ENCODE measurements around the gene CNTNAP3B.
"Not testable (repeated sequence)": the region's sequence is repeated elsewhere in the genome, so short reads cannot be mapped to it uniquely, and the experiment has no call there.

Gene CNTNAP3B

DNA sequence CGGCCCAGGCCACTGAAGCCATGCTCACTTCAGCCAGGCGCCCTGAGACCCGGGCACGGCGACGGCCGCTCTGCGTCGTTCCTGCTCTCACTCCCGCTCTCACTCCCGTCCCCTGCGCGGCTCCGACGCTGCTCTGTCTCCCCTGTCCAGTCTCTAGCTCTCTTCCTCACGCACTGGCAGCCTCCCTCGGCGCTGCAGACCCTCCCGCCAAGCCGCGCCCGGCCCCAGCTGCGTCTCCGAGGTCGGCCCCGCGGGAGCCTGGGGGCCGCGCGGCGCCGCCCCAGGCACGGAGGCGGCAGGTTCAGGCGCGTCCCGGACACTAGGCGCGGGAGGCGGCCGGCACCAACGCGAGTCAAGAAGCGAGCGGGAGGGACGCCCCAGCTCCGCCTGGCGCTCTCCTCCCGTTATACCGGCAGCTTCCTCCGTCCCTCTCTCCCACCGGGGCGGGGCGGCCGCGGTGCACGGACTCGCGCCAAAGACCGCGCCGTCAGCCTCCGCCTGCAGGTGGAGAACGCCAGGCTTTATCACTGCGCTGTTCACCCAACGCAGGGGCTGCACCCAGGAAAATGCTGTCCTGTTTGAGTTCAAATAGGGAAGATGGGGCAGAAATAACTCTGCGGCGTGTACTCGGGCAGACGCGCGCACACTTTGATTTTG, at the start of gene CNTNAP3B:
CNTNAP3B (minus strand) TSS at position 354 of the 657 bp plus-strand sequence; CDS start at position 22, 332 bp downstream.
- H3K27me3 ChIP-seq (ENCODE audit: control insufficient read depth, insufficient read depth, low read length); H3K4me1 ChIP-seq (ENCODE audit: control insufficient read depth, insufficient read depth, low read length); H3K36me3 ChIP-seq (ENCODE audit: control insufficient read depth, insufficient read depth, low read length); H3K9ac ChIP-seq (ENCODE audit: low read length); H3K27ac ChIP-seq (ENCODE audit: low read depth, low read length); H3K4me3 ChIP-seq (ENCODE audit: low read length): not testable (repeated sequence)

DNA sequence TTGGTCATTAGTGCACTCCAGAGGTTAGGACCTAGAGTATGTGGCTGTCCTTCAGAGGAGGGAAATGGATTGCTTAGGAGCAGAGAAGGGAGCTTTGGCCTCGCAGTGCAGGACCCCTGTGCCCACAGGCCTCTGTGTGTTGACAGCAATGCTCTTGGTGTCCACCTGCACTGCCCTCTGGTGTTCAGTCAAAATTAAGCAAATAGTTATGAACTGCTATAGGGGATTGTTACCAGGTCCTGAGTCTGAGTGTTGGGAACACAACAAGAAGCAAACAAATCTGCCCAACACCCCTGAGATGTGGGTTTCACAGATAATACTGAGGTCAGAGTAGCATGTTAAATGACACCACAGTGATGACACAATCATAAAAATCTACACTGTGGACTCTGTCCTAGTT, 31.1 kb upstream of the CNTNAP3B start:
- H3K4me1 ChIP-seq (ENCODE audit: control insufficient read depth, insufficient read depth, low read length); H3K27ac ChIP-seq (ENCODE audit: low read depth, low read length); H3K9ac ChIP-seq (ENCODE audit: low read length); H3K36me3 ChIP-seq (ENCODE audit: control insufficient read depth, insufficient read depth, low read length); H3K4me3 ChIP-seq (ENCODE audit: low read length); H3K27me3 ChIP-seq (ENCODE audit: control insufficient read depth, insufficient read depth, low read length): not testable (repeated sequence)

DNA sequence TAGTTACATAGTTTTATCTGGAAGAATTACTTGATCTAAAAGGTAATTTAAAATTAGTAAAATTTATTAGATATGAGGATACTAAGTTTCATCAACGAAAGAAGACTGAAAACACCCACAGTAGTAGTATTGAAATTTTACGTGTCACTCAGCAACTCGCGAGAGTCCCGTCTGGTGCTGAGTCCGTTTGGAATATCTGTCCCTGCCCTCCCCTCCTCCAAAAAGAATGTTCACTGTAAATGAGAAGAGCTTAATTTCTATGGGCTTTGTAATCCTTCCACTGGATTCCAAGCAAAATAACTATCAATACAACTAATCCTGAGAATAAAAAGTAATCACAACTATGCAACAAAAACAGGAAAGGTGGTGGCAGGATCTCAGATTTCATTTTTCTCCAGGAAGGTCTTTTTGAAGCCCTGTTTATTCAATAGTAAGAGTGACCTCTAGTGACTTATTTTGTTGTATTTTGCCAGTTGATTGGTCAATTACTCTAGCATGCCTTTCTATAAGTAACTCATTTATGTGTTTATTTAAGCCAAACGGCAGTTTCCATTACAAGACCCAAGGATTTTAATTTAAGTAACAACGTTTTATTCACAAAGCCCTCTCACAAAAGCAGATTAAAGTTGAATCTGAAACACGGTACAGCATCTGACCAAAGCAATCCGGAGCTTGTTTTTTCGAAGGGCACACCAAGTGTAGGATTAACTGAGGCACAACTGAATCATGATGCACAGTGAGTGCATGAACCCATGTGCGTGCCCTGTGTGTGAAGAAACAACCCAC, 2.0 kb downstream of the CNTNAP3B start:
- H3K9ac ChIP-seq (ENCODE audit: low read length); H3K27ac ChIP-seq (ENCODE audit: low read depth, low read length); H3K4me1 ChIP-seq (ENCODE audit: control insufficient read depth, insufficient read depth, low read length); H3K36me3 ChIP-seq (ENCODE audit: control insufficient read depth, insufficient read depth, low read length); H3K27me3 ChIP-seq (ENCODE audit: control insufficient read depth, insufficient read depth, low read length): not testable (repeated sequence)
- peak overlapping the region; percentile 46 for H3K4me3 ChIP-seq (ENCODE audit: low read length)

DNA sequence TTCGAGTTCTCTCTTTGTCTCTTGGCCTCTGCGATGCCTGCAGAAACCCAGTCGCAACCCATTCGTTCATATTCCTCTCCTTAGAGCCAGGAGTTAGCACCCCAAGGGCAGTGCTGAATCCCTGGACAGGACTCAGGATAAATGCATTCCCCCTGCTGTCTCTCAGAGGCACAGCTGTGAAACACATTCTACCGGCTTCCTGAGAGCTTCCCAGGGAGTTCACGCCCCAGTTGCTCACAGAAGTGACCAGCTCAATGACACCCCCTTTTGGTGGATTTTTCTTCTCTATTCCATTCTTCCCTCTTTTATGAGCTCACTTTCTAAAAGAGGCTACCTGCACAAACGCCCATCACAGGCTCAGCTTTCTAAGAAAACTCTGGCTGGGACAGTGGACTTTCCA, 8.2 kb downstream of the CNTNAP3B start:
- not testable (repeated sequence) for H3K27ac ChIP-seq (ENCODE audit: low read depth, low read length); H3K4me3 ChIP-seq (ENCODE audit: low read length); H3K9ac ChIP-seq (ENCODE audit: low read length); H3K27me3 ChIP-seq (ENCODE audit: control insufficient read depth, insufficient read depth, low read length); H3K36me3 ChIP-seq (ENCODE audit: control insufficient read depth, insufficient read depth, low read length); H3K4me1 ChIP-seq (ENCODE audit: control insufficient read depth, insufficient read depth, low read length)

DNA sequence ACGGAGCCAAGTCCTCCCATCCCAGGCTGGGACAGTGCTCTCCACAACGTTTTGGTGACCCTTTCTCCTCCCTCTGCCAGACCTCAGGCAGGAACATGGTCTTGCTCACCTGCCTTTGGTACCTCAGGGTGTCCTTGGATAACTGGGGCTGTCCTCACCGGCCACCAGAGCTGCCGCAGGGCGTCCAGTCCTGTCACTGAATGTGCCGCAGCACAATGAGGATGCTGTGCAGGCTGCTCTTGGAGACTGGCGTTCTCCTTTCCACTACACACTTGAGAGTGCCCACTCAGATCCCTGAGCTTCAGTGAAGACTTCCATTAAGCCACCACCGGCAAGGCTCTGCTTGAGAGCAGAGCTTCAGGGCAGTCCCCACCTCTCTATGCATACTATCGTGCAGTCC, 33.3 kb downstream of the CNTNAP3B start:
- H3K27ac ChIP-seq (ENCODE audit: low read depth, low read length); H3K9ac ChIP-seq (ENCODE audit: low read length); H3K4me3 ChIP-seq (ENCODE audit: low read length); H3K4me1 ChIP-seq (ENCODE audit: control insufficient read depth, insufficient read depth, low read length); H3K27me3 ChIP-seq (ENCODE audit: control insufficient read depth, insufficient read depth, low read length); H3K36me3 ChIP-seq (ENCODE audit: control insufficient read depth, insufficient read depth, low read length): not testable (repeated sequence)

DNA sequence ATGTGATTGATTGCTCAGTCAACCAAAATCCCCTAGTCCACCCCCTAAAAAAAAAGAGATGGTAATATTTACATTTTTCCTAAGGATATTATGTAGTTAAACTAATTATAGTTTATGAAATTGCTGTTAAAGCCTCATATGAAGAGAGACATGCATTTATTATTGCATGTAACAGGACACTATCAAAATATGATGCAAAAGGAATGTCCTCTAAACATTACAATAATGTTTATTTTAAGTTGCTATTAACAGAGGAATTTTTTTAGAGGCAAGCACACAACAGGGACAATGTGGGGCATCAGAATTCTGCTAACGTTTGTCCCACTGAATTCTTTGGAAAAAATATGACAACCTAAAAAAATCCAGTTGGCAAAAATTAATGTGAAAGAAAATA, 44.7 kb downstream of the CNTNAP3B start:
- H3K9ac ChIP-seq (ENCODE audit: low read length); H3K4me3 ChIP-seq (ENCODE audit: low read length); H3K4me1 ChIP-seq (ENCODE audit: control insufficient read depth, insufficient read depth, low read length); H3K36me3 ChIP-seq (ENCODE audit: control insufficient read depth, insufficient read depth, low read length); H3K27me3 ChIP-seq (ENCODE audit: control insufficient read depth, insufficient read depth, low read length); H3K27ac ChIP-seq (ENCODE audit: low read depth, low read length): not testable (repeated sequence)

DNA sequence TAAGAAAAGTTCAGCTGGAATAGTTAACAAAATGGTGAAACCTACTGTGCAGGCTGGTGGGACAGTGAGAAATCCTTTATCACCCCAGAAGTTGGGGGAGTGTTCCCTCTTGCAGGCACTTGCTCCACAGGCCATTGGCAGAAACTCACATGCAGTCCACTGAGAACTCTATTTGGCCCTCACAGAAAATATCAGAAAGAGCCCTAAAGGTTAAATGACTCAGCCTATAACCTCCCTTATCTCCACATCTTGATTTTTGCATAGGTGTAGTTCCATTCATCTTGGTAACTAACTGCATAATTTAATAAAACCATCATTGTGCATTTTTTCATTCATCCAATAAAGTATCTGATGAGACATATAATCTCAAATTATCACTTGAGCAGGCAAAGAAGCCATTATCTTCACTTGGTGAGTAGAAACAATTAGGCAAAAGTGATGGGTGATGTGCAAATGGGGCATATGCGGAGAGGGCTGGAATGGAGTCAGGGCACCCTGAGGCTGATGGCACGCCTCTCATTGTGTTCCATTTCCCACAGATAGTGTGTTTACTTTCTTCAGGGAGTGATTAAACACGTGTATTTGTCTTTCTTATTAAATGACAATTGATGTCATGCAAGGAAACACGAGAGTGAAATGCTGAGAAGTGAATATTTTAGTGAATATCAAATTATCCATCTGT, 45.2 kb downstream of the CNTNAP3B start:
- H3K36me3 ChIP-seq (ENCODE audit: control insufficient read depth, insufficient read depth, low read length); H3K9ac ChIP-seq (ENCODE audit: low read length); H3K4me3 ChIP-seq (ENCODE audit: low read length); H3K27ac ChIP-seq (ENCODE audit: low read depth, low read length); H3K4me1 ChIP-seq (ENCODE audit: control insufficient read depth, insufficient read depth, low read length); H3K27me3 ChIP-seq (ENCODE audit: control insufficient read depth, insufficient read depth, low read length): not testable (repeated sequence)

DNA sequence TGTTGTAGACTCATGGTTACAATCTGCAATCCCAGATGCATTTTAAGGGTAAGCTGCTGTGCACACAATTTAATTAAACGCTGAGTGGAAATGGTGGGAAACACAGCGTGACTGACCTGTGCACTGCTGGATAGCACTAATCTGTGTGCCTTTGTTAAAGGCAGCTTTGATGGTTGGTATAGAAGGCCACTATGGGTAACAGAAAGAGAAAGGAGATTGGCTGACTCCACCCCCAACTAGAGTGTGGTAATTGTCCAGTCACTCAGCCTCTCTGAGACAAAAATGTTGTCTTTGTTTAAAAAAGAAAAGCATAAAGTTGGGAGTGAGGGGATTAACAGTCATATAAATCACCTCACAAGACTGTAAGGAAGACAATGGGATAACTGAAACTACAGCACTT, 48.9 kb downstream of the CNTNAP3B start:
- not testable (repeated sequence) for H3K36me3 ChIP-seq (ENCODE audit: control insufficient read depth, insufficient read depth, low read length); H3K27ac ChIP-seq (ENCODE audit: low read depth, low read length); H3K4me3 ChIP-seq (ENCODE audit: low read length); H3K4me1 ChIP-seq (ENCODE audit: control insufficient read depth, insufficient read depth, low read length); H3K9ac ChIP-seq (ENCODE audit: low read length); H3K27me3 ChIP-seq (ENCODE audit: control insufficient read depth, insufficient read depth, low read length)

DNA sequence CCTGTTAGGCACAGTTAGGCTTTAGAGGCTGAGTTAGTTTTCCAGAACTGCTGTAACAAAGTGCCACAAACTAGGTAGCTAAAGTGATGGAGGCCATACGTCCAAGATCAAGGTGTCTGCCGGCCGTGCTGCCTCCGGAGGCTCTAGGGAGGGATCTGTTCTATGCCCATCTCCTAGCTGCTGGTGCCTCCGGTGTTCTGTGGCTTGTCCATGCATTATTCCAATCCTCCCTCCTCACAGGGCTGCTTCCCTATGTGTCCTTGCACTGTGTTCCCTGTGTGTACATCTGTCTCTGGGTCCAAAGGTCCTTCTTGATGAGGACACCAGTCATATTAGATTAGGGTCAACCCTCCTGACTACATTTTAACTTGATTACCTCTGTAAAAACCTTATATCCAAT, 54.4 kb downstream of the CNTNAP3B start:
- not testable (repeated sequence) for H3K4me1 ChIP-seq (ENCODE audit: control insufficient read depth, insufficient read depth, low read length); H3K4me3 ChIP-seq (ENCODE audit: low read length); H3K27ac ChIP-seq (ENCODE audit: low read depth, low read length); H3K27me3 ChIP-seq (ENCODE audit: control insufficient read depth, insufficient read depth, low read length); H3K9ac ChIP-seq (ENCODE audit: low read length); H3K36me3 ChIP-seq (ENCODE audit: control insufficient read depth, insufficient read depth, low read length)

DNA sequence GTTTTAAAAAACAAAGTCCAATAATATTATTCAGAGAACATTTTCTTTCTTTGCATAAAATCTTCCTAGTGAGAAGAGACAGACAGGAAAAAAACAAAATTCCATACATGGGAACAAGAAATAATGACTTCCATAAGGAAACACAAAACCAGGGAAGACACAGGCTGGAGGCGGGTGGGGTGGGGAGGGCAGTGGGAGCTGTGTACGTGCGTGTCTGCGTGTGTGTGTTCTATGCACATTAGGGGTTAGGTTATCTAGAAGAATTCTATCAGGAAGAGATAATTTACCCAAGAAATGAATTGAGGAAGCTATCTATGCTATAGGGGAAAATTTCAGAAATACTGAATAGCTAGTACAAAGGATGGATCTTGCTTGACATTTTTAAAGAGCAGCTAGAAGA, 58.2 kb downstream of the CNTNAP3B start:
- not testable (repeated sequence) for H3K27ac ChIP-seq (ENCODE audit: low read depth, low read length); H3K9ac ChIP-seq (ENCODE audit: low read length); H3K36me3 ChIP-seq (ENCODE audit: control insufficient read depth, insufficient read depth, low read length); H3K4me3 ChIP-seq (ENCODE audit: low read length); H3K27me3 ChIP-seq (ENCODE audit: control insufficient read depth, insufficient read depth, low read length); H3K4me1 ChIP-seq (ENCODE audit: control insufficient read depth, insufficient read depth, low read length)

DNA sequence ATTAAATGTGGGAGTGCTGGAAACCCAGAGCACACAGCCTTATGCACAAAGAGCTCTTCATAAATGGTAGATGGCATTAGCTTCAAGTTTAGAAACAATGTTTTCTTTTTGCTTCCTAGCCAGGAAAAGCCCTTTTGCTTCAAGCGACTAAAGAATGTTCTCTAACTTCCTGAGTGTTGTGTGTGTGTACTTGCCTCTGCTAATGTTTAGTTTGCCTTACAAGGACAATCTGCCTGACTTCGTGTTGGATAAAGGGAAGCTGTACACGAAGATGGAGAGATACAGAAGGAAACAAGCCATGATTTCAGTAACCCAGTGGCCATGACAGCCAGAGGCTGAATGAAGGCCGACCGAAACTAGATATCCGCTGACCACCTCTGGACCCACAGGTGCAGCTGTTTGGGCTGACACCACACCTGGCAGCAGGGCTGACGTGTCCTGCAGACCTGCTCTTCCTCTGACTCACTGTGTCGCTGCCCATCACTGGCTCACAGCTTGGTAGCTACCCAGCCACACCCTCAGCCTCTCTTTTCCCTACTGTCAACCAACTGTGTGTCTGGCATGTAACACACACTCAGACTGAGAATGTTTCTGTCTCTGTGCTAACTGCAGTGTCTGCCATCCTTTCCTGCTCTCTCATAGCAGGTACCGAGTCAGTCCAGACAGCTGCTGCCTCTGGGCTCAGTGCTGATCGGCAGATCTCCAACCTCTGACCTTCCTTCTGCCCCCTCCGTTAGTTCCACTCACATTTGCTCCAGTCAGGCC, 59.0 kb downstream of the CNTNAP3B start:
- not testable (repeated sequence) for H3K9ac ChIP-seq (ENCODE audit: low read length); H3K4me3 ChIP-seq (ENCODE audit: low read length); H3K27ac ChIP-seq (ENCODE audit: low read depth, low read length); H3K4me1 ChIP-seq (ENCODE audit: control insufficient read depth, insufficient read depth, low read length); H3K27me3 ChIP-seq (ENCODE audit: control insufficient read depth, insufficient read depth, low read length); H3K36me3 ChIP-seq (ENCODE audit: control insufficient read depth, insufficient read depth, low read length)

DNA sequence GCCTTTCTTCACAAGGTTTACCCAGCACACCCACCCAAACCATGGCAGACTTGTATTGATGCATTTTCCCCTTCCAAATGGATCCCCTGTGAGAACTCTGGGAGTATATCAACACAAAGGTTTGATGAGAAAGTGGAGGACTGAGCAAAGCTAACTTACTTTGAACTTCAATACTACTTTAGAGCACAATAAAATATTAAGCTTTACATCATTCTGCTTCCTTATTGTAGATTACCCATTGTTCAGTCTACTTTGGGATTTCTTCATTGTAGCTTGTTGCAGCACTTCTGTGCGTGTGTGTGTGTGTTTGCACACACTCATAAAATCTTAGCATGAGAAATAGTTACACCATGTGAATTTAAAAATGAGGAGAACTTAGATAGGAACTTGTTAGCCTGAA, 75.4 kb downstream of the CNTNAP3B start:
- H3K27me3 ChIP-seq (ENCODE audit: control insufficient read depth, insufficient read depth, low read length); H3K36me3 ChIP-seq (ENCODE audit: control insufficient read depth, insufficient read depth, low read length); H3K4me1 ChIP-seq (ENCODE audit: control insufficient read depth, insufficient read depth, low read length); H3K9ac ChIP-seq (ENCODE audit: low read length); H3K4me3 ChIP-seq (ENCODE audit: low read length); H3K27ac ChIP-seq (ENCODE audit: low read depth, low read length): not testable (repeated sequence)

Measured in rectal smooth muscle tissue (tissue), 1 donor.